ENCODE data around the gene KRT82.
"Not testable (repeated sequence)": the region's sequence is repeated elsewhere in the genome, so short reads cannot be mapped to it uniquely, and the experiment has no call there.

The KRT82 gene

GRCh38 chr12:52425466-52425865, 19.3 kb upstream of the KRT82 start:
- Mint-ChIP-seq H3K27me3 (peaks cover 22% of the 10 kb centered on the region), H3K9me3 (no peaks in the 10 kb centered on the region), H3K4me3 (no peak overlapping the region)

DNA sequence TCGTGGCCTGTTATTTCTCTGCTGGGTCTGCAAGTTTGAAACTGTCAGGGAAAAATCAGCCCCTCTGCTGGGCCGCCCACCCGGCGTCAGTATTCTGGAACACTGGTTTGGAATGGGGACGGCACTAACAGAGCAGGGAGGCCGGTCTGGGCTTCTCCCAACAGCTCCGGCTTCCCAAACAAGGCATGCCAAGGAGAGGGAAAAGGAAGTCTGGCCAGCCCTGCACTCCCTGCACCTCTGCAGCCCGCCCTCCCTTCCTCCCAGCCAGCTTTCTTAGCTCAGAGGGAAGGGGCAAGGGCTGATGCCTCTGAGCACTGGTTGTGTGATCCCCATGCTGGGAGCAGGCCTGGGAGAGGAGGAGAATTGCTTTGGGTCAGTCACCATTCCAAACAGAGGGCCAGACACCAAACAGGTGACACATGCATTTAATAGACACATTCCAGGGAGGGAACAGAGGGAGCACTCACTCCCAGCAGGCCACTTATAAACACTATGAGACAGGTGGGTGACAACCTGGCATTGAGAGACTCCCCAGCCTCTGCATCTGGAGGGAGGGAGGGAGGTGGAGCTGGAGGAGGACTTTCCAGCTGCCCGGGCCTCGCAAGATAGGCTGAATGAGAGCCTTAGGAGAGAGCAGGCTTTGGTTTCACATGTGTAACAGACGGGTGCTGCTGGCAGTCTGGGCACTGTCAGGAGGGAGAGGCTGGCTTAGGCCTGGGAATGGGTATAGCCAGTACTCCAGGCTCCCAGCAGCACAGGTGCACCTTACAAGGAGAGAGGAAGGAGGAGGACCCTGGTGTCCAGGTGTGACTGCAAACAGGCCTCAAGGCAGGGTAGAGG, 17.7 kb upstream of the KRT82 start:
- peaks cover 20% of the 10 kb centered on the region for H3K27me3 Mint-ChIP-seq
- no peak overlapping the region for H3K27ac Mint-ChIP-seq
- H3K36me3 Mint-ChIP-seq (ENCODE audit: low read depth) = no peaks in the 10 kb centered on the region
- no peak overlapping the region for H3K4me3 Mint-ChIP-seq
- no peaks in the 10 kb centered on the region for H3K9me3 Mint-ChIP-seq
- H3K4me1 Mint-ChIP-seq (ENCODE audit: low read depth) = peaks cover 7% of the 10 kb centered on the region

More at GRCh38 chr12:52425466-52425865, 19.3 kb upstream of the KRT82 start:
- H3K4me1 Mint-ChIP-seq (ENCODE audit: low read depth) = no peaks in the 10 kb centered on the region
- no peaks in the 10 kb centered on the region for H3K36me3 Mint-ChIP-seq (ENCODE audit: low read depth)
- H3K27ac Mint-ChIP-seq = no peak overlapping the region

GRCh38 chr12:52423035-52423434, 16.9 kb upstream of the KRT82 start:
- no peaks in the 10 kb centered on the region for H3K9me3 Mint-ChIP-seq
- H3K4me1 Mint-ChIP-seq (ENCODE audit: low read depth) = peaks cover 7% of the 10 kb centered on the region
- H3K36me3 Mint-ChIP-seq (ENCODE audit: low read depth) = no peaks in the 10 kb centered on the region
- peak overlapping the region; percentile 26 for H3K27ac Mint-ChIP-seq
- H3K27me3 Mint-ChIP-seq = peaks cover 14% of the 10 kb centered on the region
- no peak overlapping the region for H3K4me3 Mint-ChIP-seq

- no peaks in the 10 kb centered on the region for H3K9me3 Mint-ChIP-seq
- no peak overlapping the region for H3K4me3 Mint-ChIP-seq
- H3K36me3 Mint-ChIP-seq (ENCODE audit: low read depth) = no peaks in the 10 kb centered on the region
- peaks cover 7% of the 10 kb centered on the region for H3K4me1 Mint-ChIP-seq (ENCODE audit: low read depth)
- peaks cover 17% of the 10 kb centered on the region for H3K27me3 Mint-ChIP-seq
- no peak overlapping the region for H3K27ac Mint-ChIP-seq
Observed at GRCh38 chr12:52419656-52420055, 13.5 kb upstream of the KRT82 start.

GRCh38 chr12:52418576-52419110, 12.5 kb upstream of the KRT82 start:
- Mint-ChIP-seq H3K36me3 (ENCODE audit: low read depth) (no peaks in the 10 kb centered on the region), H3K27ac (no peak overlapping the region), H3K27me3 (peaks cover 17% of the 10 kb centered on the region), H3K9me3 (no peaks in the 10 kb centered on the region), H3K4me3 (no peak overlapping the region), H3K4me1 (ENCODE audit: low read depth) (peaks cover 7% of the 10 kb centered on the region)

GRCh38 chr12:52417740-52418139, 11.6 kb upstream of the KRT82 start:
- peaks cover 16% of the 10 kb centered on the region for H3K27me3 Mint-ChIP-seq

DNA sequence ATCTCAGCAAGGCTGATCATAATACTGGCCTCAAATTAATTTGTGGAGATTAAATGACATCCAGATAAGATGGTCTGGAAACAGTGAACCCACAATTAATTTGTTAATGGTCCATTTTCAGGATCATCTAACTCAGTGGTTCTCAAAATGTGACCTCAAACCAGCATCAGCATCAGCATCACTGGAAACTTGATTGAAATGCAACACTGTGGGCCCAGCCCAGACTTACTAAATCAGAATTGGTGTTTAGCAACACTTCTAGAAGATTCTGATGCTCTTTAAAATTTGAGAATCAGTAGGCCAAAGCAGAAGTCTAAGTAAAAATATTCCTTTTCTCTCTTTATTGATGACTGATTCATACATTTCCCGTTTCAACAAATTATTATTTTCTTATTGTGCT, 10.7 kb upstream of the KRT82 start:
- Mint-ChIP-seq H3K36me3 (ENCODE audit: low read depth) (no peaks in the 10 kb centered on the region), H3K4me3 (no peak overlapping the region), H3K27ac (no peak overlapping the region), H3K4me1 (ENCODE audit: low read depth) (peaks cover 7% of the 10 kb centered on the region), H3K9me3 (no peaks in the 10 kb centered on the region), H3K27me3 (peaks cover 13% of the 10 kb centered on the region)

More at GRCh38 chr12:52417740-52418139, 11.6 kb upstream of the KRT82 start:
- Mint-ChIP-seq H3K27ac (no peak overlapping the region), H3K4me3 (no peak overlapping the region), H3K4me1 (ENCODE audit: low read depth) (peaks cover 7% of the 10 kb centered on the region), H3K9me3 (no peaks in the 10 kb centered on the region), H3K36me3 (ENCODE audit: low read depth) (no peaks in the 10 kb centered on the region)

- Mint-ChIP-seq H3K9me3 (no peaks in the 10 kb centered on the region), H3K4me1 (ENCODE audit: low read depth) (peaks cover 7% of the 10 kb centered on the region), H3K27ac (no peak overlapping the region), H3K27me3 (peaks cover 6% of the 10 kb centered on the region), H3K4me3 (no peak overlapping the region), H3K36me3 (ENCODE audit: low read depth) (no peaks in the 10 kb centered on the region)
Observed at GRCh38 chr12:52415870-52416750, 10.0 kb upstream of the KRT82 start.

DNA sequence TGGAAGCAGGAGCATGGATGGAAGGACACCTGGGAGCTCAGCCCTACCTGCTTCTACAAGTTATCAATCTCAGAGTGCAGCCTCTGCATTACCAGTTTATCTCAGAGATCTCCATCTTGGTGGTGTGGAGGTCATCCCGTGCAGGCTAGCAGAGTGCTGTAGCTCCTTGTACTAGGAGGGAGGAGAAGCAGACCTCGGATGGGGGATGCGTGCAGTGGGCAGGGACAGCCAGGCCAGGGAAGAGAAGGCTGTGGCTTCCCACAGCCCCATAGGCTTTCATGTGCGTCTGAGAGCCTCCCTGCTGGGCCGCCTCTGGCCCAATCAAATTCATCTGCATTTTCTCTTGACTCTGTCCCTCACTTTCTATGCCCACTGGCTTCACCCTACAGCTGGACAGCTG, 8.8 kb upstream of the KRT82 start:
- Mint-ChIP-seq H3K4me3 (no peak overlapping the region), H3K27me3 (peaks cover 6% of the 10 kb centered on the region), H3K4me1 (ENCODE audit: low read depth) (peaks cover 5% of the 10 kb centered on the region), H3K27ac (no peak overlapping the region), H3K9me3 (no peaks in the 10 kb centered on the region), H3K36me3 (ENCODE audit: low read depth) (no peaks in the 10 kb centered on the region)

- H3K27ac Mint-ChIP-seq = no peak overlapping the region
- peaks cover 6% of the 10 kb centered on the region for H3K27me3 Mint-ChIP-seq
- H3K36me3 Mint-ChIP-seq (ENCODE audit: low read depth) = no peaks in the 10 kb centered on the region
- H3K4me3 Mint-ChIP-seq = no peak overlapping the region
- no peaks in the 10 kb centered on the region for H3K9me3 Mint-ChIP-seq
- no peaks in the 10 kb centered on the region for H3K4me1 Mint-ChIP-seq (ENCODE audit: low read depth)
Observed at GRCh38 chr12:52413782-52414345, 7.7 kb upstream of the KRT82 start.

- H3K27ac Mint-ChIP-seq = no peak overlapping the region
- no peaks in the 10 kb centered on the region for H3K36me3 Mint-ChIP-seq (ENCODE audit: low read depth)
- no peak overlapping the region for H3K4me3 Mint-ChIP-seq
- peaks cover 6% of the 10 kb centered on the region for H3K27me3 Mint-ChIP-seq
- H3K9me3 Mint-ChIP-seq = no peaks in the 10 kb centered on the region
- no peaks in the 10 kb centered on the region for H3K4me1 Mint-ChIP-seq (ENCODE audit: low read depth)
Observed at GRCh38 chr12:52413202-52413601, 7.1 kb upstream of the KRT82 start.

- Mint-ChIP-seq H3K9me3 (no peaks in the 10 kb centered on the region), H3K36me3 (ENCODE audit: low read depth) (no peaks in the 10 kb centered on the region), H3K4me1 (ENCODE audit: low read depth) (no peaks in the 10 kb centered on the region), H3K27me3 (peaks cover 6% of the 10 kb centered on the region), H3K27ac (no peak overlapping the region), H3K4me3 (no peak overlapping the region)
Observed at GRCh38 chr12:52411815-52412214, 5.7 kb upstream of the KRT82 start.

- not testable (repeated sequence) for H3K27ac Mint-ChIP-seq; H3K27me3 Mint-ChIP-seq; H3K36me3 Mint-ChIP-seq (ENCODE audit: low read depth); H3K4me3 Mint-ChIP-seq; H3K4me1 Mint-ChIP-seq (ENCODE audit: low read depth); H3K9me3 Mint-ChIP-seq
Observed at GRCh38 chr12:52410589-52411248, 4.6 kb upstream of the KRT82 start.

GRCh38 chr12:52407918-52408317, 1.8 kb upstream of the KRT82 start:
- Mint-ChIP-seq H3K9me3 (no peaks in the 10 kb centered on the region), H3K4me3 (no peak overlapping the region), H3K36me3 (ENCODE audit: low read depth) (no peaks in the 10 kb centered on the region), H3K27me3 (peaks cover 3% of the 10 kb centered on the region), H3K4me1 (ENCODE audit: low read depth) (no peaks in the 10 kb centered on the region), H3K27ac (no peak overlapping the region)

Measured in stimulated activated naive CD8-positive, alpha-beta T cell treated with anti-CD3 and anti-CD28 coated beads, Interleukin-15, Interleukin-2, amounts not matched to agents 100 ng/mL and 50 ng/mL, for 24 hours (primary cell).